Measurements from ENCODE around the gene ZNF92. TPM values are rescaled to one million over a fixed set of nuclear protein-coding genes. Genes with fewer than 3 reads are reported as not detected.
"Not testable (repeated sequence)": the region's sequence is repeated elsewhere in the genome, so short reads cannot be mapped to it uniquely, and the experiment has no call there.

The ZNF92 gene
- total and polyA plus RNA-seq, 12 donors, result 1.8 to 4.2 (median 3.5) TPM

GRCh38 chr7:65441010-65441409 lies 67.4 kb downstream of the ZNF92 start:
- intact Hi-C loops (cut with DNase I), result no loop called here
- no peak for ATAC-seq

DNA sequence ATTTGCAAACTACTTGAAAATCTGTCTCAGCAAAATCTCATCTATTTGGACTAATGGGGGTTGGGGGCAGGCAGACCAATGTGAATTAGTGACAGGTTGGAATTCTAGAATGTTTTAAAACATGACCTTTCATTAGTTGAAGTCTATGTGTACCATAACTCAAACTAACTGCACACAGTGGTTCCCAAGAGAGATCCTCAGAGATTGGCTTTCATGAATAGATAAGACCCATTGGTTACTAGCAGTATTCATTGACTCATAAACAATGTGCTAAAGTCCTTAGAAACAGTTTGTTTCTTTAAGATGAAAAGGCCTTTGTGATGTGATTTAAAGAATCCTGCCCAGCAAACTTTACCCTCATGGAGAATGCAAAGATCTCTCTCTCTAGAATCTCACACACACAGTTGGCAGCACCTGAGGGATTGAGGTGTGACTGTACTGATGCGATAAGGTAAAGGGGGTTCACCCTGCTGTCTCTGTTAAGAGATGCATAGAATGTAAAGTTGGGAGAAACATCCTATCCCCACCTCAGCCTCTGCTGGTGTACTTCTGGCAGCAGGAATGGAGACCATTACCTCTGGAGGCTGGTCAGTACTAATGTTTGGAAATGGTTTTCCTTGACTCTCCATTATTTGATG lies 70.7 kb downstream of the ZNF92 start:
- 40 to 96% methylated on average over 1 of the region's 1 CpG for WGBS, 2 donors
- Histone ChIP-seq H3K36me3 (no peaks in the 10 kb centered on the region), H3K4me1 (peaks cover 0 to 9% (median 2%) of the 10 kb centered on the region in 9 donors), H3K4me3 (no peak overlapping the region), H3K9me3 (peaks cover 0 to 16% (median 0%) of the 10 kb centered on the region in 11 donors), H3K27ac (no peak overlapping the region), H3K27me3 (peaks cover 0 to 4% (median 0%) of the 10 kb centered on the region in 7 donors)
- DNase-seq (no peak), ATAC-seq (no peak)
- intact Hi-C loops (cut with DNase I), result no loop called here
- TF ChIP-seq CTCF (IDR thresholded peaks at IDR 0.05), result no peak

More at GRCh38 chr7:65441010-65441409, 67.4 kb downstream of the ZNF92 start:
- Histone ChIP-seq H3K27me3 (peaks cover 0 to 4% (median 0%) of the 10 kb centered on the region in 7 donors), H3K9me3 (peaks cover 0 to 4% (median 0%) of the 10 kb centered on the region in 11 donors), H3K36me3 (no peaks in the 10 kb centered on the region), H3K4me3 (no peak overlapping the region), H3K4me1 (peaks cover 0 to 7% (median 0%) of the 10 kb centered on the region in 9 donors), H3K27ac (no peak overlapping the region)
- DNase-seq, result no peak
- no peak for TF ChIP-seq CTCF (IDR thresholded peaks at IDR 0.05)

DNA sequence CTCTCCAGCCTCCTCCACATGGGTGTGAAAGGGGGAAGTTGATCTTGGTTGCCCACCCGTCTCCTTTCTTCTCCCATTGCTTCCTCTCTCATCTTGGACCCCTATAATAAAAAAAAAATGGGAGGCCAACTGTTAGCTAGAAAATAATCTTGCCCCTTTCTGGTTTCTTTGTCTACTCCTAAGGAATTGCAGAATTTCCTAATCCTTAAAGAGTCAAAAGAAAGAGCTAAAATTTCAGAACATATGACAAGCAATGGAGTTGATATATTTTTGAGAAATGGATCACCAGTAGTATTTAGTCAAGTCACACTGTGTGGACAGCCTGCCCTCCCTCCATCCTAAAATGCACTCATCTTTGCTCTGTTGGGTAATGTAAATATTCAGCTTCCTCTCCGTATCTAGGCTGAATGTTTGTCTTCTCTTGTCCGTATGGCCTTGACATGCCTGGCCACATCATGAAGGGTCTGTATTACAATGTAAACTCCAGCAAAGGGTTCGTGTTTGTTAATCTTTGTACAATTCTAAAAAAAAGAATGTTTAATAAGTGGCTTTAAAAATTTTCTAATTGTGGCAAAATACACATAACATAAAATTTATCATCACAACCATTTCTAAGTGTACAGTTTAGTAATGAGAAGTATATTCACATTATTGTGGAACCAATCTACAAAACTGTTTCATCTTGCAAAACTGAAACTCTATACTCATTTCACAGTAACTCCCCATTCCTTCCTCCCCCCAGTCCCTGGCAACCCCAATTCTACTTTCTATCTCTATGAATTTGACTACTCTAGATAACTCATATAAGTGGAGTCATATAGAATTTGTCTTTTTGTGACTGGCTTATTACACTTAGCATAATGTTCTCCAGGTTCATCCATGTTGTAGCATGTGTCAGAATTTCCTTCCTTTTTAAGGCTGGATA lies 71.5 kb downstream of the ZNF92 start:
- Histone ChIP-seq H3K4me3 (no peak overlapping the region), H3K36me3 (no peaks in the 10 kb centered on the region), H3K27ac (no peak overlapping the region), H3K27me3 (peaks cover 0 to 4% (median 0%) of the 10 kb centered on the region in 7 donors), H3K9me3 (peaks cover 0 to 16% (median 0%) of the 10 kb centered on the region in 11 donors), H3K4me1 (peaks cover 0 to 13% (median 7%) of the 10 kb centered on the region in 9 donors)
- ATAC-seq (no peak), DNase-seq (no peak)
- TF ChIP-seq CTCF (IDR thresholded peaks at IDR 0.05), result no peak
- intact Hi-C loops (cut with DNase I), result no loop called here
- WGBS, 2 donors, result 73 to 75% methylated on average over 4 of the region's 4 CpGs

GRCh38 chr7:65447041-65447440 lies 73.4 kb downstream of the ZNF92 start:
- peaks cover 0 to 28% (median 3%) of the 10 kb centered on the region in 9 donors for H3K4me1 ChIP-seq
- H3K27ac ChIP-seq; H3K36me3 ChIP-seq; DNase-seq; ATAC-seq; intact Hi-C loops (cut with DNase I); H3K27me3 ChIP-seq; H3K4me3 ChIP-seq: not testable (repeated sequence)
- 74 to 78% methylated on average over 8 of the region's 8 CpGs for WGBS, 2 donors
- TF ChIP-seq CTCF (IDR thresholded peaks at IDR 0.05), result peak in 2 of 9 donors; percentile 15 to 22
- H3K9me3 ChIP-seq, result peaks cover 0 to 16% (median 0%) of the 10 kb centered on the region in 11 donors
